SK-N-SH treated with all-trans-retinoic acid at 6 μM for 48 hours (cell line): Measurements from ENCODE around the gene UTRN.

Source experiments
- CREB5 ChIP-seq: fragments of 250-450 bp; sonication (Bioruptor Pico); IDR thresholded peaks from 2 replicates; pipeline ENCODE4 v1.5.1; 2020; ENCODE audit warnings: low read depth, mild to moderate bottlenecking, moderate library complexity
- ISL1 ChIP-seq: fragments of 250-450 bp; sonication (Bioruptor Pico); IDR thresholded peaks from 2 replicates; pipeline ENCODE4 v2.1.2; 2022; ENCODE audit warnings: mild to moderate bottlenecking, moderate library complexity
- OSR1 ChIP-seq: fragments of 250-450 bp; sonication (Bioruptor Pico); IDR thresholded peaks from 2 replicates; pipeline ENCODE4 v1.8.0; 2022; ENCODE audit warnings: moderate library complexity, mild to moderate bottlenecking, inconsistent platforms
- PATZ1 ChIP-seq: fragments of 250-450 bp; sonication (Bioruptor Pico); IDR thresholded peaks from 2 replicates; pipeline ENCODE4 v1.8.0; 2020; ENCODE audit warnings: mild to moderate bottlenecking, moderate library complexity, borderline replicate concordance
- RARB ChIP-seq: fragments of 250-450 bp; sonication (Bioruptor Pico); IDR thresholded peaks from 2 replicates; pipeline ENCODE4 v1.8.0; 2021; ENCODE audit warnings: mild to moderate bottlenecking, moderate library complexity
- ZFP3 ChIP-seq: fragments of 250-450 bp; sonication (Bioruptor Pico); IDR thresholded peaks from 2 replicates; pipeline ENCODE4 v1.5.0; 2020; ENCODE audit warnings: mild to moderate bottlenecking, moderate library complexity
- ZNF70 ChIP-seq: fragments of 450-650 bp; formaldehyde crosslinking; IDR thresholded peaks from 2 replicates; pipeline ENCODE4 v1.5.0; 2020; ENCODE audit warnings: mild to moderate bottlenecking, moderate library complexity
- ZNF8 ChIP-seq: fragments of 450-650 bp; formaldehyde crosslinking; IDR thresholded peaks from 2 replicates; pipeline ENCODE4 v1.5.0; 2020; ENCODE audit warnings: mild to moderate bottlenecking, moderate library complexity

GRCh38 chr6:144248476-144249301 is 36.4 kb upstream of the UTRN start:
- no peak for TF ChIP-seq RARB (CRISPR knock-in tag)
- no peak for TF ChIP-seq ZNF70 (CRISPR knock-in tag)
- no peak for TF ChIP-seq PATZ1 (CRISPR knock-in tag)
- no peak for TF ChIP-seq CREB5 (CRISPR knock-in tag)
- no peak for TF ChIP-seq ZNF8 (CRISPR knock-in tag)
- TF ChIP-seq OSR1 (CRISPR knock-in tag) = no peak
- TF ChIP-seq ZFP3 (CRISPR knock-in tag) = no peak
- no peak for TF ChIP-seq ISL1
